ENCODE measurements around the gene RALY. TPM values are rescaled to one million over a fixed set of nuclear protein-coding genes. Genes with fewer than 3 reads are reported as not detected.

The RALY gene
- polyA plus RNA-seq, 1 donor from 2014 or later = 221 TPM

DNA sequence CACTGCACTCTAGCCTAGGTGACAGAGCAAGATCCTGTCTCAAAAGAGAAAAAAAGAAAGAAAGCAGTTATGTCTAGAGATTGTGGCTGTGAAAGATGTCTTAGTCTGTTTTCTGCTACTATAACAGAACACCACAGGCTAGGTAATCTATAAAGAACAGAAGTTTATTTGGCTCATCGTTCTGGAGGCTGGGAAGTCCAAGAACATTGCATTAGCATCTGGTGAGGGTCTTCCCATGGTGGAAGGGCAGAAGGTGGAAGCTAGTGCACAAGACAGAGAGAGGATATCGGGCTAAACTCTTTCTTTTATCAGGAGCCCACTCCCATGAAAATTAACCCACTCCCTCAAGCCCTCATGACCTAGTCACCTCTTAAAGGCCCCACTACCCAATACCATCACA is 16.2 kb upstream of the RALY start:
- Histone ChIP-seq H3K4me3 (ENCODE audit: low read length) (no peak overlapping the region), H3K9ac (ENCODE audit: low read length) (no peak overlapping the region), H4K20me1 (ENCODE audit: insufficient read depth) (no peaks in the 10 kb centered on the region), H3K9me3 (ENCODE audit: low read length) (no peaks in the 10 kb centered on the region), H3K79me2 (replicated peaks; ENCODE audit: insufficient read depth, low read length) (no peaks in the 10 kb centered on the region), H3K4me2 (ENCODE audit: low read length) (no peak overlapping the region), H3F3A (ENCODE audit: insufficient read depth, low read length, poor library complexity, severe bottlenecking) (no peaks in the 10 kb centered on the region), H3K27ac (ENCODE audit: low read length) (no peak overlapping the region), H3K27me3 (ENCODE audit: insufficient read depth, low read depth, low read length) (no peaks in the 10 kb centered on the region), H3K9me2 (ENCODE audit: insufficient read depth, low read length) (no peaks in the 10 kb centered on the region), H3K36me3 (ENCODE audit: insufficient read depth, low read length) (no peaks in the 10 kb centered on the region), H2AFZ (ENCODE audit: low read depth, low read length) (no peak overlapping the region)
- no peak for TF ChIP-seq TAF1 (IDR thresholded peaks at IDR 0.05; ENCODE audit: low read depth)
- TF ChIP-seq, protein P1, sequence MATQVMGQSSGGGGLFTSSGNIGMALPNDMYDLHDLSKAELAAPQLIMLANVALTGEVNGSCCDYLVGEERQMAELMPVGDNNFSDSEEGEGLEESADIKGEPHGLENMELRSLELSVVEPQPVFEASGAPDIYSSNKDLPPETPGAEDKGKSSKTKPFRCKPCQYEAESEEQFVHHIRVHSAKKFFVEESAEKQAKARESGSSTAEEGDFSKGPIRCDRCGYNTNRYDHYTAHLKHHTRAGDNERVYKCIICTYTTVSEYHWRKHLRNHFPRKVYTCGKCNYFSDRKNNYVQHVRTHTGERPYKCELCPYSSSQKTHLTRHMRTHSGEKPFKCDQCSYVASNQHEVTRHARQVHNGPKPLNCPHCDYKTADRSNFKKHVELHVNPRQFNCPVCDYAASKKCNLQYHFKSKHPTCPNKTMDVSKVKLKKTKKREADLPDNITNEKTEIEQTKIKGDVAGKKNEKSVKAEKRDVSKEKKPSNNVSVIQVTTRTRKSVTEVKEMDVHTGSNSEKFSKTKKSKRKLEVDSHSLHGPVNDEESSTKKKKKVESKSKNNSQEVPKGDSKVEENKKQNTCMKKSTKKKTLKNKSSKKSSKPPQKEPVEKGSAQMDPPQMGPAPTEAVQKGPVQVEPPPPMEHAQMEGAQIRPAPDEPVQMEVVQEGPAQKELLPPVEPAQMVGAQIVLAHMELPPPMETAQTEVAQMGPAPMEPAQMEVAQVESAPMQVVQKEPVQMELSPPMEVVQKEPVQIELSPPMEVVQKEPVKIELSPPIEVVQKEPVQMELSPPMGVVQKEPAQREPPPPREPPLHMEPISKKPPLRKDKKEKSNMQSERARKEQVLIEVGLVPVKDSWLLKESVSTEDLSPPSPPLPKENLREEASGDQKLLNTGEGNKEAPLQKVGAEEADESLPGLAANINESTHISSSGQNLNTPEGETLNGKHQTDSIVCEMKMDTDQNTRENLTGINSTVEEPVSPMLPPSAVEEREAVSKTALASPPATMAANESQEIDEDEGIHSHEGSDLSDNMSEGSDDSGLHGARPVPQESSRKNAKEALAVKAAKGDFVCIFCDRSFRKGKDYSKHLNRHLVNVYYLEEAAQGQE (IDR thresholded peaks at IDR 0.05; ENCODE audit: borderline replicate concordance) = no peak
- TF ChIP-seq RAD21 (conservative IDR thresholded peaks at IDR 0.05) = no peak
- TF ChIP-seq MXI1 (conservative IDR thresholded peaks at IDR 0.05; ENCODE audit: poor library complexity, severe bottlenecking) = no peak
- no peak for TF ChIP-seq SMC3 (conservative IDR thresholded peaks at IDR 0.05; ENCODE audit: poor library complexity)
- TF ChIP-seq POLR2AphosphoS5 (IDR thresholded peaks at IDR 0.05) = no peak
- TF ChIP-seq, protein P2, sequence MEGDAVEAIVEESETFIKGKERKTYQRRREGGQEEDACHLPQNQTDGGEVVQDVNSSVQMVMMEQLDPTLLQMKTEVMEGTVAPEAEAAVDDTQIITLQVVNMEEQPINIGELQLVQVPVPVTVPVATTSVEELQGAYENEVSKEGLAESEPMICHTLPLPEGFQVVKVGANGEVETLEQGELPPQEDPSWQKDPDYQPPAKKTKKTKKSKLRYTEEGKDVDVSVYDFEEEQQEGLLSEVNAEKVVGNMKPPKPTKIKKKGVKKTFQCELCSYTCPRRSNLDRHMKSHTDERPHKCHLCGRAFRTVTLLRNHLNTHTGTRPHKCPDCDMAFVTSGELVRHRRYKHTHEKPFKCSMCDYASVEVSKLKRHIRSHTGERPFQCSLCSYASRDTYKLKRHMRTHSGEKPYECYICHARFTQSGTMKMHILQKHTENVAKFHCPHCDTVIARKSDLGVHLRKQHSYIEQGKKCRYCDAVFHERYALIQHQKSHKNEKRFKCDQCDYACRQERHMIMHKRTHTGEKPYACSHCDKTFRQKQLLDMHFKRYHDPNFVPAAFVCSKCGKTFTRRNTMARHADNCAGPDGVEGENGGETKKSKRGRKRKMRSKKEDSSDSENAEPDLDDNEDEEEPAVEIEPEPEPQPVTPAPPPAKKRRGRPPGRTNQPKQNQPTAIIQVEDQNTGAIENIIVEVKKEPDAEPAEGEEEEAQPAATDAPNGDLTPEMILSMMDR (IDR thresholded peaks at IDR 0.05; ENCODE audit: poor library complexity, severe bottlenecking) = no peak
- TF ChIP-seq EZH2 (IDR thresholded peaks at IDR 0.05; ENCODE audit: borderline replicate concordance, insufficient read depth, low read length, poor library complexity, severe bottlenecking) = no peak
- TF ChIP-seq EP300 (conservative IDR thresholded peaks at IDR 0.05; ENCODE audit: poor library complexity, severe bottlenecking) = no peak

DNA sequence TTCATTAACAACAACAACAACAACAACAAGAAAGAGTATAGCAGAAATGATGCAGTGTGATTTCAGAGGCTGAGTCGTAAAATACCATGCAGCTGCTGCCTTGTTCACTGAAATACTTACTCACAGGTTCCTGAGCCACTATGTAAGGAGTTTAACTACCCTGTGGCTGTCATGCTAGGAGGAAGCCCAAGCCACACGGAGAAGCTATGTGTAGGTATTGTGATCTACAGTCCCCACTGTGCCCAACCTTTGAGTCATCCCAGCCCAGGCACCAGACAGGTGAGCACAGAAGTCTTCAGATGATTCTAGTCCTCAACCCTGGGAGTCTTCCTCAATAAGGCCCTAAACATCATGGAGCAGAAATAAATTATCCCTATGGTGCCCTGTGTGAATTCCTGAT is 14.6 kb upstream of the RALY start:
- Histone ChIP-seq H3K79me2 (replicated peaks; ENCODE audit: insufficient read depth, low read length) (no peaks in the 10 kb centered on the region), H3F3A (ENCODE audit: insufficient read depth, low read length, poor library complexity, severe bottlenecking) (no peaks in the 10 kb centered on the region), H3K27ac (ENCODE audit: low read length) (no peak overlapping the region), H3K4me2 (ENCODE audit: low read length) (no peak overlapping the region), H3K9me2 (ENCODE audit: insufficient read depth, low read length) (no peaks in the 10 kb centered on the region), H3K36me3 (ENCODE audit: insufficient read depth, low read length) (no peaks in the 10 kb centered on the region), H3K9me3 (ENCODE audit: low read length) (no peaks in the 10 kb centered on the region), H3K4me3 (ENCODE audit: low read length) (no peak overlapping the region), H4K20me1 (ENCODE audit: insufficient read depth) (no peaks in the 10 kb centered on the region), H3K9ac (ENCODE audit: low read length) (no peak overlapping the region), H3K27me3 (ENCODE audit: insufficient read depth, low read depth, low read length) (no peaks in the 10 kb centered on the region), H2AFZ (ENCODE audit: low read depth, low read length) (no peak overlapping the region)
- TF ChIP-seq, protein P2 (IDR thresholded peaks at IDR 0.05; ENCODE audit: poor library complexity, severe bottlenecking) = no peak
- TF ChIP-seq TAF1 (IDR thresholded peaks at IDR 0.05; ENCODE audit: low read depth) (no peak), RAD21 (conservative IDR thresholded peaks at IDR 0.05) (no peak), EZH2 (IDR thresholded peaks at IDR 0.05; ENCODE audit: borderline replicate concordance, insufficient read depth, low read length, poor library complexity, severe bottlenecking) (no peak)
